Lung (tissue), 12 donors: Measurements from ENCODE around the gene ADAMTS7. TPM values are rescaled to one million over a fixed set of nuclear protein-coding genes. Genes with fewer than 3 reads are reported as not detected.
"Not testable (repeated sequence)": the region's sequence is repeated elsewhere in the genome, so short reads cannot be mapped to it uniquely, and the experiment has no call there.

Source experiments
- ATAC-seq: fragments of 200-7000 bp; cut with Tn5 transposase; one replicate; pipeline ENCODE4 v1.9.1; 2020; ENCODE audit warnings: moderate number of reproducible peaks; ENCODE audit not compliant: insufficient read depth, low FRiP score
- DNase-seq, 3 donors: peaks; one replicate each; pipeline ENCODE4 v3.0.0-alpha.2; 2013 to 2017
- H3K27ac ChIP-seq, 2 donors: one replicate each; pipeline ENCODE4 v1.5.1; 2013; ENCODE audit warnings: mild to moderate bottlenecking in 2 of 2, moderate library complexity in 2 of 2, control low read depth in 1 of 2, inconsistent platforms in 1 of 2, low read depth in 1 of 2, low read length in 1 of 2
- H3K27me3 ChIP-seq, 3 donors: one replicate each; pipeline ENCODE4 v1.5.1; 2013; ENCODE audit warnings: low read length in 2 of 3; ENCODE audit not compliant: control insufficient read depth in 3 of 3, insufficient read depth in 3 of 3
- H3K36me3 ChIP-seq, 4 donors: one replicate each; pipeline ENCODE4 v1.5.1; 2013; ENCODE audit warnings: low read length in 4 of 4, mild to moderate bottlenecking in 1 of 4, moderate library complexity in 1 of 4; ENCODE audit not compliant: control insufficient read depth in 4 of 4, insufficient read depth in 4 of 4
- H3K4me1 ChIP-seq, 5 donors: one replicate each; pipeline ENCODE4 v1.5.1; 2013; ENCODE audit warnings: low read length in 5 of 5, mild to moderate bottlenecking in 2 of 5, moderate library complexity in 1 of 5; ENCODE audit not compliant: control insufficient read depth in 5 of 5, insufficient read depth in 5 of 5
- H3K4me3 ChIP-seq: one replicate; pipeline ENCODE4 v1.5.1; 2013; ENCODE audit warnings: mild to moderate bottlenecking, control low read depth, moderate library complexity
- H3K9ac ChIP-seq, 2 donors: one replicate each; pipeline ENCODE4 v1.5.1; 2013; ENCODE audit warnings: low read length in 2 of 2, control low read depth in 1 of 2; ENCODE audit not compliant: insufficient read depth in 1 of 2
- H3K9me3 ChIP-seq, 4 donors: one replicate each; pipeline ENCODE4 v1.5.1; 2013; ENCODE audit warnings: low read length in 3 of 4, mild to moderate bottlenecking in 1 of 4, moderate library complexity in 1 of 4; ENCODE audit not compliant: control insufficient read depth in 4 of 4, insufficient read depth in 3 of 4
- WGBS, 2 donors: extraction: QIAGEN DNeasy Blood & Tissue Kit; methylation state at CpG; one replicate each; pipeline ENCODE4 v1.1.7; 2013; 5-methylcytosine and 5-hydroxymethylcytosine counted together
- polyA plus RNA-seq, 2 donors: library from polyadenylated mRNA; stranded (reverse); fragments of 200-250 nt; gene quantifications; one replicate each; pipeline ENCODE4 v1.2.1, GENCODE V29; 2013
- total RNA-seq, 2 donors: library from RNA; depleted of rRNA in 1 of 2; stranded (reverse); fragments of >200 nt in 1 of 2; gene quantifications; one replicate each; pipeline ENCODE4 v1.2.1, GENCODE V29; 2014 to 2021
- TF ChIP-seq, protein P1 (sequence below): IDR thresholded peaks from 2 replicates; pipeline ENCODE4 v1.5.1; 2012; ENCODE audit warnings: mild to moderate bottlenecking; ENCODE audit errors: control extremely low read depth, extremely low read depth
- donor health status: control.
- donor health status: control.
- donor health status: Bipolar disorder and iron deficiency.
- donor health status: healthy.
- donor health status: DM: yes; HTN: yes; CAD: no.

ADAMTS7 gene
- total and polyA plus RNA-seq, 4 donors, result 3.3 to 13.1 (median 5.2) TPM

DNA sequence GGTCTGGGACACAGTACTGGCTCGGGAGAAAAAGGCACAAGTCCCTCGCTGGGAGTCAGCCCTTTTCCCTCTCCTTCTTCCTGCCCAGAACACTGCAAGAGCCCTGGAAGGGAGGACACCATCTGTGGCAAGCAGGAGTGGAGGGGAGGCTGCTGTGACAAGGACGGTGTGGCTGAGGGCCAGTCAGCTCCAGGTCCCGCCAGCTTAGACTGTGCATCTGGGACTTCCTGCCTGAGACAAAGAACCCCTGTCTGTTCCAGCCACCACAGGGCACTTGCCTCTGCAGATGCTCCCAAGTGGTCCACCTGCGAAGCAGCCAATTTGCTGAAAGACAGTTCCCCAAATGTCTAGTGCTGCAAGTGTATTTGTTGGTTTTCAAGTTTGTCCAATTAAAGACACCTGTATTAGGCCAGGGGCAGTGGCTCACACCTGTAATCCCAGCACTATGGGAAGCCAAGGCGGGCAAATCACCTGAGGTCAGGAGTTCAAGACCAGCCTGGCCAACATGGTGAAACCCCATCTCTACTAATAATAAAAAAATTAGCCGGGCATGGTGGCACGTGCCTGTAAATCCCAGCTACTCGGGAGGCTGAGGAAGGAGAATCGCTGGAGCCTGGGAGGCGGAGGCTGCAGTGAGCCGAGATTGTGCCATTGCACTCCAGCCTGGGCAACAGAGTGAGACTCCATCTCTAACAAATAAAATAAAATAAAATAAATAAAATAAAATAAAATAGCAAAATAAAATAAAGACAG, 41.6 kb downstream of the ADAMTS7 start:
- H3K4me1 ChIP-seq, DNase-seq, H3K36me3 ChIP-seq, H3K4me3 ChIP-seq, H3K9me3 ChIP-seq, H3K27ac ChIP-seq, ATAC-seq, H3K9ac ChIP-seq, H3K27me3 ChIP-seq: not testable (repeated sequence)
- WGBS, 2 donors, result 80 to 85% methylated on average over 12 of the region's 12 CpGs

GRCh38 chr15:78768531-78769408, 42.5 kb downstream of the ADAMTS7 start:
- Histone ChIP-seq H3K36me3 (no peaks in the 10 kb centered on the region), H3K4me1 (peaks cover 0 to 3% (median 0%) of the 10 kb centered on the region in 5 donors), H3K27me3 (no peaks in the 10 kb centered on the region), H3K4me3 (no peak overlapping the region), H3K27ac (no peak overlapping the region), H3K9ac (no peak overlapping the region), H3K9me3 (no peaks in the 10 kb centered on the region)
- WGBS, 2 donors, result 88 to 94% methylated on average over 17 to 18 of the region's 18 CpGs
- no peak for ATAC-seq
- DNase-seq, result no peak
- TF ChIP-seq, protein P1, sequence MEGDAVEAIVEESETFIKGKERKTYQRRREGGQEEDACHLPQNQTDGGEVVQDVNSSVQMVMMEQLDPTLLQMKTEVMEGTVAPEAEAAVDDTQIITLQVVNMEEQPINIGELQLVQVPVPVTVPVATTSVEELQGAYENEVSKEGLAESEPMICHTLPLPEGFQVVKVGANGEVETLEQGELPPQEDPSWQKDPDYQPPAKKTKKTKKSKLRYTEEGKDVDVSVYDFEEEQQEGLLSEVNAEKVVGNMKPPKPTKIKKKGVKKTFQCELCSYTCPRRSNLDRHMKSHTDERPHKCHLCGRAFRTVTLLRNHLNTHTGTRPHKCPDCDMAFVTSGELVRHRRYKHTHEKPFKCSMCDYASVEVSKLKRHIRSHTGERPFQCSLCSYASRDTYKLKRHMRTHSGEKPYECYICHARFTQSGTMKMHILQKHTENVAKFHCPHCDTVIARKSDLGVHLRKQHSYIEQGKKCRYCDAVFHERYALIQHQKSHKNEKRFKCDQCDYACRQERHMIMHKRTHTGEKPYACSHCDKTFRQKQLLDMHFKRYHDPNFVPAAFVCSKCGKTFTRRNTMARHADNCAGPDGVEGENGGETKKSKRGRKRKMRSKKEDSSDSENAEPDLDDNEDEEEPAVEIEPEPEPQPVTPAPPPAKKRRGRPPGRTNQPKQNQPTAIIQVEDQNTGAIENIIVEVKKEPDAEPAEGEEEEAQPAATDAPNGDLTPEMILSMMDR, result no peak

DNA sequence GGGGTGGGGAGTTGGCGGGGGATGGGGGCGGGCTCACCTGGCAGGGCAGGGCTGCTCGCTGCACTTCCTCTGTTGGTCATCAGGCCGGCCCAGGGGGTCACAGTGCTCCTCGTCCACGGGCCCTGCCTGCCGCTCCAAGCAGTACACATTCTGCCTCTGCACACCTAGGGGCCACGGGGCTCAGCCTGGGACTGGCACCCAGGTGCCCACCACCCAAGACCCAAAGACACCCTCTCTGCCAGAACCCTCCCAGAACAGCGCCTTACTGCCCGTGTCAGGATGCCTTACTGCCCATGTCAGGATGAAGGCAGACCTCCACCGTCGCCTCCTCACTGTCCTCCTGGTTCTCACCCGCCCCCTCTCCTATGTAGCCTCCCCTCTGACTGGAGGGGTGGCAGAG, 43.2 kb downstream of the ADAMTS7 start:
- ATAC-seq, result no peak
- Histone ChIP-seq H3K9ac (no peak overlapping the region), H3K27me3 (no peaks in the 10 kb centered on the region), H3K4me3 (no peak overlapping the region), H3K27ac (no peak overlapping the region), H3K4me1 (peaks cover 0 to 3% (median 0%) of the 10 kb centered on the region in 5 donors), H3K9me3 (no peaks in the 10 kb centered on the region), H3K36me3 (no peaks in the 10 kb centered on the region)
- TF ChIP-seq, protein P1, result no peak
- DNase-seq, result no peak
- 84 to 90% methylated on average over 12 to 13 of the region's 13 CpGs for WGBS, 2 donors

DNA sequence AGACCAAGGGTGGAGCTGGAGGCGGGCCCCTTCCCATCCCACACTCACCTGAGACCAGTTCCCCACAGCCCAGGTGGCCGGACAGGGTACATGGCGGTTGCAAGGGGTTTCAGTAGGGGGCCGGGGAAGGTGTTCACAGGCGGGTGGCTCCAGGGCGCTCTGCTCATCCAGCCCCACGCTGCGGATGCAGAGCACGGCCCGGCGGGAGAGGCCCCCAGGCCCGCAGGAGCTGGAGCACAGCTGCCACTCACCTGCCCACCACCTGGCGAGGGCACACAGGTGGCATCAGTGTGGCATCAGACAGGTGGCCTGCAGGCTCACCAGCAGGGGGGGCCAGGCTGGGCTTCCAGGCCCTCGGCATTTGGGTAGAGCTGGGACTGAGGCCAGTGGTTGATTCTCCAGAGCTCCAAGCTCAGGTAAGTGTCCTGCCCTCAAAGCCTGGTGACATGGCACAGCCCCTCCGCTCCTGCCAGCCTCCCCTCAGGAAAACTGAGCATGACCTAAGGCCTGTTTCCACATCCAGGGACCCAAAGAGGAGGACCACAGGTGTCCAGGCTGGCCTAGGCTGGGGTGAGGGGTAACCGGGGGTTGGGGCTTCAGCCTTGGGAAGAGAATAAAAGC, 43.8 kb downstream of the ADAMTS7 start:
- 94 to 98% methylated on average over 12 to 16 of the region's 16 CpGs for WGBS, 2 donors
- no peak overlapping the region for H3K27ac ChIP-seq
- no peak overlapping the region for H3K4me3 ChIP-seq
- no peak for DNase-seq
- TF ChIP-seq, protein P1, result no peak
- no peaks in the 10 kb centered on the region for H3K36me3 ChIP-seq
- H3K27me3 ChIP-seq, result no peaks in the 10 kb centered on the region
- ATAC-seq, result no peak
- no peaks in the 10 kb centered on the region for H3K9me3 ChIP-seq
- H3K9ac ChIP-seq, result no peak overlapping the region
- H3K4me1 ChIP-seq, result peaks cover 0 to 3% (median 0%) of the 10 kb centered on the region in 5 donors

DNA sequence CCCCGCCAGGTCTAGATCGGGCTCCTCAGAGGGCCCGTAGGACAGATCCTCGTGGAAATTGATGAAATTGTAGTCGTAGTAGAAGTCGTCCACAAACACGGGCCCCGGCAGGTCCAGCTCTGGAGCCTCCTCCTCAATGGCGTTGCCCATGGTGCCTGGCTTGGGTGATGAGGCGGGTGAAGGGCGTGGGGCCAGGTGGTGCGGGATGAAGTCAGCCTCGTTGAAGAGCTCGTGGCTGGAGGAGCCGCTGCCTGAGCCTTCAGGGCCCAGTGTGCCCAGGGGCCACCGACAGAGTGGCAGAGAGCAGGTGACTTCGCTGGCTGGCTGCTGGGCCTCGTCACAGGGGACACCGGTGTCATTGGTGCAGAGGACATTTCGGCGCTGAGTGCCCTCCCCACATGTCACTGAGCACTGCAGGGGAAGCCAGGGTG, 44.6 kb downstream of the ADAMTS7 start:
- not testable (repeated sequence) for H3K4me1 ChIP-seq, ATAC-seq, H3K9ac ChIP-seq, H3K4me3 ChIP-seq, H3K27ac ChIP-seq, DNase-seq, H3K27me3 ChIP-seq, H3K36me3 ChIP-seq, H3K9me3 ChIP-seq
- 93% methylated on average over 19 to 21 of the region's 21 CpGs for WGBS, 2 donors
